Ishikawa (cell line): Measurements from ENCODE around the gene AUTS2.

ENCODE experiments used
- CEBPB ChIP-seq: IDR thresholded peaks from 2 replicates; pipeline ENCODE4 v1.6.1; 2012
- CREB1 ChIP-seq: IDR thresholded peaks from 2 replicates; pipeline ENCODE4 v1.6.1; 2012; ENCODE audit warnings: low read depth
- EGR1 ChIP-seq: IDR thresholded peaks from 2 replicates; pipeline ENCODE4 v1.6.1; 2012
- EP300 ChIP-seq: IDR thresholded peaks from 2 replicates; pipeline ENCODE4 v1.6.1; 2012; ENCODE audit warnings: borderline replicate concordance
- FOXM1 ChIP-seq: IDR thresholded peaks from 2 replicates; pipeline ENCODE4 v1.6.1; 2012; ENCODE audit warnings: low read depth, borderline replicate concordance
- NFIC ChIP-seq: IDR thresholded peaks from 2 replicates; pipeline ENCODE4 v1.6.1; 2012
- RAD21 ChIP-seq: IDR thresholded peaks from 2 replicates; pipeline ENCODE4 v1.6.1; 2012; ENCODE audit warnings: low read depth
- TAF1 ChIP-seq: IDR thresholded peaks from 2 replicates; pipeline ENCODE4 v1.6.1; 2012; ENCODE audit warnings: low read depth, mild to moderate bottlenecking
- TCF12 ChIP-seq: IDR thresholded peaks from 2 replicates; pipeline ENCODE4 v1.6.1; 2012; ENCODE audit warnings: low read depth
- TEAD4 ChIP-seq: IDR thresholded peaks from 2 replicates; pipeline ENCODE4 v1.6.1; 2012
- USF1 ChIP-seq: IDR thresholded peaks from 2 replicates; pipeline ENCODE4 v1.6.1; 2012
- YY1 ChIP-seq: IDR thresholded peaks from 2 replicates; pipeline ENCODE4 v1.6.1; 2012; ENCODE audit warnings: low read depth
- ZBTB7A ChIP-seq: IDR thresholded peaks from 2 replicates; pipeline ENCODE4 v1.6.1; 2012; ENCODE audit warnings: low read depth
- TF ChIP-seq, protein P1 (sequence below): IDR thresholded peaks from 2 replicates; pipeline ENCODE4 v1.6.1; 2012; ENCODE audit warnings: low read depth, mild to moderate bottlenecking
- TF ChIP-seq, protein P2 (sequence below): IDR thresholded peaks from 2 replicates; pipeline ENCODE4 v1.6.1; 2012

The AUTS2 gene

GRCh38 chr7:70582927-70583895 is 984.9 kb downstream of the AUTS2 start:
- TF ChIP-seq EGR1 (no peak), TAF1 (no peak), CEBPB (no peak), EP300 (no peak), YY1 (no peak), USF1 (no peak), NFIC (no peak), TEAD4 (no peak), CREB1 (no peak), TCF12 (no peak), RAD21 (no peak)
- TF ChIP-seq, protein P1, sequence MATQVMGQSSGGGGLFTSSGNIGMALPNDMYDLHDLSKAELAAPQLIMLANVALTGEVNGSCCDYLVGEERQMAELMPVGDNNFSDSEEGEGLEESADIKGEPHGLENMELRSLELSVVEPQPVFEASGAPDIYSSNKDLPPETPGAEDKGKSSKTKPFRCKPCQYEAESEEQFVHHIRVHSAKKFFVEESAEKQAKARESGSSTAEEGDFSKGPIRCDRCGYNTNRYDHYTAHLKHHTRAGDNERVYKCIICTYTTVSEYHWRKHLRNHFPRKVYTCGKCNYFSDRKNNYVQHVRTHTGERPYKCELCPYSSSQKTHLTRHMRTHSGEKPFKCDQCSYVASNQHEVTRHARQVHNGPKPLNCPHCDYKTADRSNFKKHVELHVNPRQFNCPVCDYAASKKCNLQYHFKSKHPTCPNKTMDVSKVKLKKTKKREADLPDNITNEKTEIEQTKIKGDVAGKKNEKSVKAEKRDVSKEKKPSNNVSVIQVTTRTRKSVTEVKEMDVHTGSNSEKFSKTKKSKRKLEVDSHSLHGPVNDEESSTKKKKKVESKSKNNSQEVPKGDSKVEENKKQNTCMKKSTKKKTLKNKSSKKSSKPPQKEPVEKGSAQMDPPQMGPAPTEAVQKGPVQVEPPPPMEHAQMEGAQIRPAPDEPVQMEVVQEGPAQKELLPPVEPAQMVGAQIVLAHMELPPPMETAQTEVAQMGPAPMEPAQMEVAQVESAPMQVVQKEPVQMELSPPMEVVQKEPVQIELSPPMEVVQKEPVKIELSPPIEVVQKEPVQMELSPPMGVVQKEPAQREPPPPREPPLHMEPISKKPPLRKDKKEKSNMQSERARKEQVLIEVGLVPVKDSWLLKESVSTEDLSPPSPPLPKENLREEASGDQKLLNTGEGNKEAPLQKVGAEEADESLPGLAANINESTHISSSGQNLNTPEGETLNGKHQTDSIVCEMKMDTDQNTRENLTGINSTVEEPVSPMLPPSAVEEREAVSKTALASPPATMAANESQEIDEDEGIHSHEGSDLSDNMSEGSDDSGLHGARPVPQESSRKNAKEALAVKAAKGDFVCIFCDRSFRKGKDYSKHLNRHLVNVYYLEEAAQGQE = no peak

DNA sequence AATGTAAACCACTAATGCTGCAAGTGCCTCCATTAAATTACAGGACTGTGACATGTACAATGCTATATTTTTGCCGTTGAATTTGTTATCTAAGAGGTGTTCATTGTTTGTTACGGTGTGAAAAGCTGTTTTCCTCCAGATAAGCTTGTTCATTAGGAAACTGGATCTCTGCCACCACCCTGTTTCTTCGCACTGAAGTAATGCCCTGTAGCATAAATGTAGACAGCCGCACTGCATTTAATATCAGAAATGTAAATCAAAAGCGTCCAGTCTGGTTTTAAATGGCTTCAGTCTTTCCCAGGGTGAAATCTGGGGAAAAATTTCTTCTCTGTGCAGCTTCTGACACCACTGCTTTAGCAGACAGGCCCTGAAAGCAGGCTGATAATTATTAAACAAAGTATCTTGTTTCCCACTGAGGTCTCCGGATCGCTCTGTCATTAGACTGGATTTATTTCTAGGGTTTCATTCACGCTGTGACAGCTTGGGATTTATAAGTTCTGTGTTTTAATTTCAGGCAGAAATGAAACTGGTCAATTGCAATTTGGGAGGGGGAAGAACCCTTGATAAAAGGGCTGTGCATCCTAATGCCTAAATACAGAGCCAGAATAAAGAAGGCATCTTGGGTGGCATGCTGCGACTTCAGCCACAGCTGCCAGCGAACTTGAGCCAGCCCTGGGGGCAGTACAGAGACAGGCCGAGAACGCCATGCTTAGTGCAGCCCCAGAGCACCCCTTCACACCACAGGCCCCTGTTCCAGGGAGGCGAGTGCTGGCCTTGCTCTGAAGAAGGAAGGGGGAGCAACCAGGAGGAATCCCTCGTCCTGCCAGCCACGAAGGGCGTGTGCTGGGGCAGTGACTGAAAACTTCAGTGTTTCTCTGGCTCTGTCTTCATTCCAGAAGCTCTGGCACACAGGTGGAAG is 985.9 kb downstream of the AUTS2 start:
- TF ChIP-seq, protein P2, sequence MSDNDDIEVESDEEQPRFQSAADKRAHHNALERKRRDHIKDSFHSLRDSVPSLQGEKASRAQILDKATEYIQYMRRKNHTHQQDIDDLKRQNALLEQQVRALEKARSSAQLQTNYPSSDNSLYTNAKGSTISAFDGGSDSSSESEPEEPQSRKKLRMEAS = no peak
- TF ChIP-seq, protein P1 = no peak
- TF ChIP-seq FOXM1 (no peak), EP300 (no peak), USF1 (no peak), RAD21 (no peak), TAF1 (no peak), TEAD4 (no peak), ZBTB7A (no peak), CEBPB (no peak), CREB1 (no peak), EGR1 (no peak), NFIC (no peak), YY1 (no peak), TCF12 (no peak)

DNA sequence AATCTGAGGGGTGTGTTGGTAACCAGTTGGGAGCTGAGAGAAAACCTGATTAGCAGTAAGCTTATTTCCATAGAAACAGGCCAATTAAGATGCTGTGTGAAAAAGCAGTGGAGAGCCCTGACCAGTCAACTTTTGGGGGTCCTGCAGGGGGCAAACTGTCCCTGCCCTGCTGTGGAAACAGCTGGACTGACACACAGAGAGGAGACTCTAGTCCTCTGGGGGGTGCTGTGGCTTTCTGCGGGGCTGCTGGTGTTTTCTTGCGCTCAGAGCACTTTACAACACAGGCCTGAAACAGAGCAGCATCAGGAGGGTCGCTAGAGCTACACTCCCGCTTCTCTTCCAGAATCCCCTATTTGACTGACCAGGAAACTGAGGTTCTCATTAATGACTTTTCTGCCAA is 986.8 kb downstream of the AUTS2 start:
- TF ChIP-seq, protein P1 = no peak
- TF ChIP-seq EP300 = no peak
- TF ChIP-seq TAF1 = no peak
- no peak for TF ChIP-seq USF1
- no peak for TF ChIP-seq CREB1
- no peak for TF ChIP-seq CEBPB
- TF ChIP-seq NFIC = no peak
- TF ChIP-seq ZBTB7A = no peak
- no peak for TF ChIP-seq YY1
- TF ChIP-seq, protein P2 = no peak
- no peak for TF ChIP-seq FOXM1
- no peak for TF ChIP-seq EGR1
